GM10266 (cell line): ENCODE results near the gene PRKD1.

ENCODE experiments used
- DNase-seq: peaks from one replicate; pipeline ENCODE4 v3.0.0; 2012; ENCODE audit errors: extremely low spot score
- TF ChIP-seq, protein P1 (sequence below): IDR thresholded peaks from 2 replicates; pipeline ENCODE4 v1.5.1; 2012; ENCODE audit warnings: mild to moderate bottlenecking, low read depth; ENCODE audit not compliant: control insufficient read depth, insufficient read depth; ENCODE audit errors: missing control alignments

The PRKD1 gene

DNA sequence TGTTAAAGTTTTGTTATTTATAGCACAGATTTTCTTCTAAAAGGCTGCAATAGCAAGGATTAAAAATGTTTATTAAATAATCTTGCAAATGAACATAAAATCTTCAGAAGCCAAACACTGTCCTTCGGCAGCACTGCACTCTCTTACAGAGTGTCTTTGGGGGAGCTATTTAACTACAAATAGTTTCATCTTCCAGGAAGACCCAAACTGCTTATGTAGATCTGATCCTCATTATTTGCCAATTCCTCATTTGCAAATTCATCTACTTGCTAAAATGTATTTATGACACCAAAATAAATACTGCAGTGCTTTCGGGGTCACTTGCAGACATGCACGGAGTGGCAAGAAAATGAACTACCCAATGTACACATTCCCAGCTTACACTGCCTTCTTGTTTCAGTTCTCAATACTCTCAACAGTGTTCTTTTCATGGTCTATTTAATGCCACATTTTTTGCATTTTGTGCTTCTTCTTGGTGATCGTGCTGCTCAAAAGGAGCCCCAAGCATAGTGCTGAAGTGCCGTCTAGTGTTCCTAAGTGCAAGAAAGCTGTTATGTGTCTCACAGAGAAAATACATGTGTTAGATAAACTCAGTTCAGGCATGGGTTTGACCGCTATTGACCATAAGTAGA, 128.1 kb downstream of the PRKD1 start:
- TF ChIP-seq, protein P1, sequence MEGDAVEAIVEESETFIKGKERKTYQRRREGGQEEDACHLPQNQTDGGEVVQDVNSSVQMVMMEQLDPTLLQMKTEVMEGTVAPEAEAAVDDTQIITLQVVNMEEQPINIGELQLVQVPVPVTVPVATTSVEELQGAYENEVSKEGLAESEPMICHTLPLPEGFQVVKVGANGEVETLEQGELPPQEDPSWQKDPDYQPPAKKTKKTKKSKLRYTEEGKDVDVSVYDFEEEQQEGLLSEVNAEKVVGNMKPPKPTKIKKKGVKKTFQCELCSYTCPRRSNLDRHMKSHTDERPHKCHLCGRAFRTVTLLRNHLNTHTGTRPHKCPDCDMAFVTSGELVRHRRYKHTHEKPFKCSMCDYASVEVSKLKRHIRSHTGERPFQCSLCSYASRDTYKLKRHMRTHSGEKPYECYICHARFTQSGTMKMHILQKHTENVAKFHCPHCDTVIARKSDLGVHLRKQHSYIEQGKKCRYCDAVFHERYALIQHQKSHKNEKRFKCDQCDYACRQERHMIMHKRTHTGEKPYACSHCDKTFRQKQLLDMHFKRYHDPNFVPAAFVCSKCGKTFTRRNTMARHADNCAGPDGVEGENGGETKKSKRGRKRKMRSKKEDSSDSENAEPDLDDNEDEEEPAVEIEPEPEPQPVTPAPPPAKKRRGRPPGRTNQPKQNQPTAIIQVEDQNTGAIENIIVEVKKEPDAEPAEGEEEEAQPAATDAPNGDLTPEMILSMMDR = peak; percentile 11
- DNase-seq = no peak

DNA sequence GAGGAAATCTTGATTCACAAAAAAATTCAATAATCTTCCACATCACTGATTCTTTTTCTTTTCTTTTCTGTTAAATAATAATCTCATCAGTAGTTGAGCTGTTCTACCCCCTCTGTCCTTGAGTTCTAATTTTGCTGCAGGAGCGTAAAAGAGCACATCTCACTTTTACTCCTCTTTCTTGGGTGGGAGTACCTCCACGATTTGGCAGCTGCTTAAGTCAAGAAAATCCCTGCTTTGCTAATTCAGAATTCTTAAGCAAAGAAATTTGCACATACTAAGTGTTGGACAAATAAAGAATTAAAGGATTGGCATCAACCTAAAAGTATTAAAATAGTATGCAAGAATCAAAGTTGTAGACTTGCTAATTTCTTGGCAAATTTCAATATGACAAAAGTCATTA, 128.8 kb downstream of the PRKD1 start:
- no peak for DNase-seq
- TF ChIP-seq, protein P1 = no peak

DNA sequence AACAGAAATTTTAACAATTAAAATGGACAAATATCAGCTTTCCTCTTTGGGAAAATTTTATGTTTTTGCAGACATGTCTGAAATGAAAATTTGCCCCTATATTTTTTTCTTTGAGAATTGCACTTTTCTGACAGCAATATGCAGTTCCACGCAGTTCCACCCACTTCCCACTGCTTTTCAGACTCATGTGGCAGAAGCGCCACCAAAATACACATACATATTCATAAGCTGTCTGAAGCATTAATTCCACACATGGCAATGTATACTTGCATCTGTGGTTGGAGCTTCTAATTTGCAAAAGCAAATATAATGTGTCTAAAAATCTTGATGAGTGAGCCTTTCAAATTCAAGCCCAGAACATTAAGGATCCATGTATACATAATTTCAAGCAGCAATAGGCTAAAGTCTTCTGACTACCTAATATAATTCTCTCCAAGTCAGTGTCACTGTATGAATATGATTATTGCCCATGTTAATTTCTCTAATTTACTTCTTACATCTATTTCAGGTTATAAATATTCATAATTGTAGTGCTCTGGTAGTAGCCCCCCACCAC, 129.5 kb downstream of the PRKD1 start:
- DNase-seq = no peak
- TF ChIP-seq, protein P1 = no peak

DNA sequence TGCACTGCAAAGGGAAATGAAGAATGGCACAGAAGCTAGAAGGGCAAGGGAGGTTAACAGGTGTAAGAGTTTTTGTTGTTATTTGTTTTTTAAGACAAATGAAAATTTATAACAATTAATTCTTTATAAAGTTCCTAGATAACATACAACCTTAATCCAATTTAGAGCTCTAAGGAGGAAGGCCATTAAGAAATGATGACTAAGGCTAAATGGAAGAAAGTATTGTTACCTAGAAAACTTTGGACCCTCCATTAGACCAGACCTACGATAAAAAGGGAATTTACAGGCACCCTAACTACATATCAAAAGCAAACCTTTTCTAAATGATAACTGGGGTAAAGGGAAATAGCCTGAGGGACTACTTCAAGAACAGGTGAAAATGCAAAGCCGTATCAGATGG, 130.8 kb downstream of the PRKD1 start:
- DNase-seq = no peak

DNA sequence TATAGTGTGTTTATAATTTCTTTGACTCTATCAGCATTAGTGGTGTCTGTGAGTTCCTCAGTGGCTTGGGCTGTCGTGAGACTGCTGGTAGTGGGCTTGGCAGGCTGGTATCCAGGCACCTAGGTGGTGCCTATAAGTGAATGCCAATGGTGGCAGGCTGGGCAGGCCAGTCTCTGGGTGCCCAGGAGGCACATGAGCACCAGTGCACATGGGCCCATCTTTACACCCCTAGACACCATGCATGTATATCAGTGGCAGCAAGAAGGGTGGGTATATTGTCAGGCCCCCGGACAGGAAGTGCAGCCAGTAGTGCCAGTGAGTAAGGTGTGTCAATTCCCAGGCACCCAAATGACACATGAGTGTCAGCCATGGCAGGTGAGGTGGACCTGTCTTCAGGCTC, 138.2 kb downstream of the PRKD1 start:
- DNase-seq = no peak
- TF ChIP-seq, protein P1 = no peak

More for the DNA sequence above, 130.8 kb downstream of the PRKD1 start:
- TF ChIP-seq, protein P1 = no peak

DNA sequence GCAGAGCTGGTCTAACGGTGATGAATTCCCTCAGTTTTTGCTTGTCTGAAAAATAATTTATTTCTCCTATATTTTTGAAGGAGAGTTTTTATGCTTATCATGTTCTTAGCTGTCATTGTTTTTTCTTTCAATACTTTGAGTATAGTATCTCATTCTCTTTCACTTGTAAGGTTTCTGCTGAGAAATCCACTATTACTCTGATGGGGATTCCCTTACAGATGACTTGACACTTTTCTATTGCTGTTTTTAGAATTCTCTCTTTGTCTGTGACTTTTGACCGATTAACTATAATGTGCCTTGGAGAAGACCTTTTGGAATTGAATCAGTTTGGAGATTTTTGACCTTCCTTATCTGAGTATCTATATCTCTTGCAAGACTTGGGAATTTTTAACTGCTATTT, 139.6 kb downstream of the PRKD1 start:
- TF ChIP-seq, protein P1 = no peak
- no peak for DNase-seq

DNA sequence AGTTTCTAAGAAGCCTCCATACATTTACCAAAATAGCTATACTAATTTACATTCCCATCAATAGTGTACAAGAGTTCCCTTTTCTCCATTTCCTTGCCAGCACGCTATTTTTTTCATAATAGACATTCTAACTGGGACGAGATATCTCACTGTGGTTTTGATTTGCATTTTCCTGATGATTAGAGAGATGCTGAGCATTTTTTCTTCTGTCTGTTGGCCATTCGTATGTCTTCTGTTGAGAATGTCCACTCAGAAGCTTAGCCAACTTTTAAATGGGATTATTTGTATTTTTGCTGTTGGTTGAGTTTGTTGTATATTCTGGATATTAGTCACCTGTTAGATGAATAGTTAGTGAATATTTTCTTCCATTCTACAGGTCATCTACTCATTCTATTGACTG, 144.1 kb downstream of the PRKD1 start:
- TF ChIP-seq, protein P1 = no peak
- DNase-seq = no peak
